Lung (tissue), 12 donors: ENCODE measurements around the gene SPATA20. TPM values are rescaled to one million over a fixed set of nuclear protein-coding genes. Genes with fewer than 3 reads are reported as not detected.

Experiments
- ATAC-seq: fragments of 200-7000 bp; cut with Tn5 transposase; one replicate; pipeline ENCODE4 v1.9.1; 2020; ENCODE audit warnings: moderate number of reproducible peaks; ENCODE audit not compliant: insufficient read depth, low FRiP score
- DNase-seq, 3 donors: peaks; one replicate each; pipeline ENCODE4 v3.0.0-alpha.2; 2013 to 2017
- H3K27ac ChIP-seq, 2 donors: one replicate each; pipeline ENCODE4 v1.5.1; 2013; ENCODE audit warnings: mild to moderate bottlenecking in 2 of 2, moderate library complexity in 2 of 2, control low read depth in 1 of 2, inconsistent platforms in 1 of 2, low read depth in 1 of 2, low read length in 1 of 2
- H3K27me3 ChIP-seq, 3 donors: one replicate each; pipeline ENCODE4 v1.5.1; 2013; ENCODE audit warnings: low read length in 2 of 3; ENCODE audit not compliant: control insufficient read depth in 3 of 3, insufficient read depth in 3 of 3
- H3K36me3 ChIP-seq, 4 donors: one replicate each; pipeline ENCODE4 v1.5.1; 2013; ENCODE audit warnings: low read length in 4 of 4, mild to moderate bottlenecking in 1 of 4, moderate library complexity in 1 of 4; ENCODE audit not compliant: control insufficient read depth in 4 of 4, insufficient read depth in 4 of 4
- H3K4me1 ChIP-seq, 5 donors: one replicate each; pipeline ENCODE4 v1.5.1; 2013; ENCODE audit warnings: low read length in 5 of 5, mild to moderate bottlenecking in 2 of 5, moderate library complexity in 1 of 5; ENCODE audit not compliant: control insufficient read depth in 5 of 5, insufficient read depth in 5 of 5
- H3K4me3 ChIP-seq: one replicate; pipeline ENCODE4 v1.5.1; 2013; ENCODE audit warnings: mild to moderate bottlenecking, control low read depth, moderate library complexity
- H3K9ac ChIP-seq, 2 donors: one replicate each; pipeline ENCODE4 v1.5.1; 2013; ENCODE audit warnings: low read length in 2 of 2, control low read depth in 1 of 2; ENCODE audit not compliant: insufficient read depth in 1 of 2
- H3K9me3 ChIP-seq, 4 donors: one replicate each; pipeline ENCODE4 v1.5.1; 2013; ENCODE audit warnings: low read length in 3 of 4, mild to moderate bottlenecking in 1 of 4, moderate library complexity in 1 of 4; ENCODE audit not compliant: control insufficient read depth in 4 of 4, insufficient read depth in 3 of 4
- CTCF ChIP-seq: IDR thresholded peaks from 2 replicates; pipeline ENCODE4 v1.5.1; 2012; ENCODE audit warnings: mild to moderate bottlenecking; ENCODE audit errors: control extremely low read depth, extremely low read depth
- WGBS, 2 donors: extraction: QIAGEN DNeasy Blood & Tissue Kit; methylation state at CpG; one replicate each; pipeline ENCODE4 v1.1.7; 2013; 5-methylcytosine and 5-hydroxymethylcytosine counted together
- polyA plus RNA-seq, 2 donors: library from polyadenylated mRNA; stranded (reverse); fragments of 200-250 nt; gene quantifications; one replicate each; pipeline ENCODE4 v1.2.1, GENCODE V29; 2013
- total RNA-seq, 2 donors: library from RNA; depleted of rRNA in 1 of 2; stranded (reverse); fragments of >200 nt in 1 of 2; gene quantifications; one replicate each; pipeline ENCODE4 v1.2.1, GENCODE V29; 2014 to 2021
- donor health status: control.
- donor health status: control.
- donor health status: Bipolar disorder and iron deficiency.
- donor health status: healthy.
- donor health status: DM: yes; HTN: yes; CAD: no.

Gene SPATA20
- total and polyA plus RNA-seq, 4 donors, result 10.5 to 37.8 (median 29.0) TPM

GRCh38 chr17:50542795-50543774 lies 3.9 kb upstream of the SPATA20 start:
- Histone ChIP-seq H3K4me1 (peaks cover 0 to 34% (median 13%) of the 10 kb centered on the region in 5 donors), H3K36me3 (no peaks in the 10 kb centered on the region), H3K27ac (peak overlapping the region in 1 of 2 donors; percentile 23), H3K9ac (no peak overlapping the region), H3K4me3 (no peak overlapping the region), H3K9me3 (no peaks in the 10 kb centered on the region), H3K27me3 (no peaks in the 10 kb centered on the region)
- WGBS, 2 donors, result 69 to 84% methylated on average over 16 of the region's 16 CpGs
- no peak for ATAC-seq
- peak; percentile 39 to 65 (median 59) for DNase-seq
- no peak for TF ChIP-seq CTCF

DNA sequence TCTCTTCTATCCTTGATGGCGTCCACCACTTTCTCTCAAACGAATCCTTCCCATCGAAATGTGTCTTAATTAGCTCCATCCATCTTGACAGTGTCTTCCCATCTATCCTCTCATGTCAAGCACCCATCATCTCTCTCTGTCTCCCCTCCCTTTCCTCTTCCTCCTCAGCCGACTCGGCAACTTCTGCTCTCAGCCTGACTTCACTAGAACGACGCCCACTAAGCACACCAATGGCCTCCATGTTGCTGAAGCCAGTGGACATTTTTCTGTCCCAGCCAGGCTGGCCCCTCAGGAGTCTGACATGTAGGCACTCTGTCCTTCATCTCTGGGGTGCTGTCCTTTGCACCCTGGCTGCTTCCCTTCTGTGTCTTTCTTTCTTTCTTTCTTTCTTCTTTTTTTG lies 2.5 kb upstream of the SPATA20 start:
- H3K9ac ChIP-seq, result no peak overlapping the region
- ATAC-seq, result no peak

DNA sequence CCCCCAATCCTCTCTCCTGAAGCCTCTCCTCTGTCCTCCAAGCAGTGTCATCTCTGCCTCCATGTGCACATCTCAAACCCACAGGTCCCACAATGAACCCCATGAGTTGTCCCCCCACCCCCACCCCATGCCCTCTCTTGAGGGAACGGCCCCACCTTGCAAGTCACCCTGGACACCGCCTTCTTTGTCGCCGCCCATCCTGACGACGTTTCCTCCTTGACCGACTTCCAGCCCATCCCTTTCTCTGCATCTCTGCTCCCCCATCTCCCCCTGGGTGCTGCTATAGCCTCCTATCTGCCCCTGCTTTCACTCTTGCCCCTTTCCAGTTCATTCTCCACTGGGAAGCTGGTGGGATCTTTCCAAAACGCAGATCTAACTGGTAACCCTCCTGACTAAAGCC lies 1.7 kb upstream of the SPATA20 start:
- 52 to 62% methylated on average over 8 of the region's 8 CpGs for WGBS, 2 donors
- H3K4me1 ChIP-seq, result peaks cover 0 to 35% (median 13%) of the 10 kb centered on the region in 5 donors
- DNase-seq (no peak), ATAC-seq (no peak)
- H3K9me3 ChIP-seq, result no peaks in the 10 kb centered on the region
- no peak overlapping the region for H3K4me3 ChIP-seq
- H3K27ac ChIP-seq, result no peak overlapping the region
- TF ChIP-seq CTCF, result no peak
- no peak overlapping the region for H3K9ac ChIP-seq
- H3K36me3 ChIP-seq, result peaks cover 0 to 3% (median under 1%) of the 10 kb centered on the region in 4 donors
- H3K27me3 ChIP-seq, result no peaks in the 10 kb centered on the region

More for the DNA sequence above, 2.5 kb upstream of the SPATA20 start:
- no peak for DNase-seq
- H3K27me3 ChIP-seq, result no peaks in the 10 kb centered on the region
- no peaks in the 10 kb centered on the region for H3K36me3 ChIP-seq
- H3K4me3 ChIP-seq, result no peak overlapping the region
- no peaks in the 10 kb centered on the region for H3K9me3 ChIP-seq
- 57 to 64% methylated on average over 7 of the region's 7 CpGs for WGBS, 2 donors
- H3K27ac ChIP-seq, result no peak overlapping the region
- H3K4me1 ChIP-seq, result peaks cover 0 to 35% (median 13%) of the 10 kb centered on the region in 5 donors
- no peak for TF ChIP-seq CTCF
